Activated CD4-positive, alpha-beta T cell treated with anti-CD3 and anti-CD28 coated beads for 36 hours (primary cell): ENCODE results near the gene UPK3A. TPM values are rescaled to one million over a fixed set of nuclear protein-coding genes. Genes with fewer than 3 reads are reported as not detected.

Experiments used
- ATAC-seq: fragments of 200-7000 bp; cut with Tn5 transposase; one replicate; pipeline ENCODE4 v1.10.0; 2021; ENCODE audit warnings: mild to moderate bottlenecking, moderate library complexity
- CTCF ChIA-PET: fragments of 350-600 bp; sonication (Branson Sonifier 250); formaldehyde crosslinking; loops from one replicate; lab custom pipeline; 2021; ENCODE audit warnings: antibody characterized with exemption; lab: Charles Lee
- POLR2A ChIA-PET: fragments of 350-600 bp; sonication (Branson Sonifier 250); formaldehyde crosslinking; loops from one replicate; lab custom pipeline; 2021; ENCODE audit warnings: antibody characterized with exemption, inconsistent platforms; lab: Charles Lee
- DNase-seq: peaks from one replicate; pipeline ENCODE4 v3.0.0-alpha.2; 2020
- H3K27ac Mint-ChIP-seq: one replicate; pipeline ENCODE4 v1.8.0; 2021; ENCODE audit warnings: mixed read lengths
- H3K27me3 Mint-ChIP-seq: one replicate; pipeline ENCODE4 v1.8.0; 2021; ENCODE audit warnings: mixed read lengths
- H3K36me3 Mint-ChIP-seq: one replicate; pipeline ENCODE4 v1.8.0; 2021; ENCODE audit warnings: low read depth, mixed read lengths
- H3K4me1 Mint-ChIP-seq: one replicate; pipeline ENCODE4 v1.8.0; 2021; ENCODE audit warnings: mixed read lengths
- H3K4me3 Mint-ChIP-seq: one replicate; pipeline ENCODE4 v1.8.0; 2021; ENCODE audit warnings: mild to moderate bottlenecking, moderate library complexity, mixed read lengths
- H3K9me3 Mint-ChIP-seq: one replicate; pipeline ENCODE4 v1.8.0; 2021; ENCODE audit warnings: low read depth, mixed read lengths
- intact Hi-C, 2 experiments: fragments of 100-400 bp; cut with DNase I in 1 of 2; cut with micrococcal nuclease in 1 of 2; formaldehyde crosslinking; loops; one replicate each; pipeline versions ENCODE4 v1.14.2 to v1.15.1; 2022 to 2024; cut with DNase I, micrococcal nuclease
- total RNA-seq, 2 experiments: library from RNA; stranded (reverse); gene quantifications; one replicate each; pipeline ENCODE4 v1.2.3, GENCODE V29; 2021

The UPK3A gene
- total RNA-seq, 2 experiments from 2014 or later: not detected

DNA sequence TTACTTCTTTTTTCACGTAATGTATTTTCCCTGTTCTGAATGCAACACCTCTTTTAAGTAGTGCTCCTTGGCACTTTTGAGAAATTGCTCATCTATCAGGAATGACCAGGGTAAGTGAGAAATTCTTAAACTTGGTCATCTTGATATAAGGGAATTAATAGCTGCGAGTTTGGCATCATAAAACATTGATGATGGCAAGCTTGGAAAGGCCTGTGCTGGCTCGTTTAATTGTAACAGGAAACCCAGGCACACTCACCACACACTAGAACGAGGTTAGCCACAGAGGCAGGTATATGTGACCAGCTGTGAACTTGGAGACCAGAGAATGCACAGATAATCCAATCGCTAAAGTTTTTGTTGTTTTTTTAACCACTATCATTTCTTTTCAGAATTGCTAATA lies 49.3 kb downstream of the UPK3A start:
- no peak for ATAC-seq
- POLR2A ChIA-PET: interaction anchor here (0.6 kb wide), 1 partner anchor 13 kb away, joined by 4 read pairs; no protein-coding TSS in a partner anchor
- Mint-ChIP-seq H3K4me3 (no peak overlapping the region), H3K27me3 (no peaks in the 10 kb centered on the region), H3K36me3 (peaks cover 46% of the 10 kb centered on the region), H3K4me1 (peaks cover 20% of the 10 kb centered on the region), H3K27ac (no peak overlapping the region), H3K9me3 (no peaks in the 10 kb centered on the region)
- intact Hi-C loops: no loop called here
- no peak for DNase-seq
- CTCF ChIA-PET: interaction anchor here (0.7 kb wide), 1 partner anchor 58 kb away, joined by 3 read pairs; no protein-coding TSS in a partner anchor

- Mint-ChIP-seq H3K9me3 (no peaks in the 10 kb centered on the region), H3K36me3 (peaks cover 44% of the 10 kb centered on the region), H3K27ac (no peak overlapping the region), H3K27me3 (no peaks in the 10 kb centered on the region), H3K4me3 (no peak overlapping the region), H3K4me1 (peaks cover 16% of the 10 kb centered on the region)
- ChIA-PET CTCF (interaction anchor here (0.7 kb wide), 1 partner anchor 58 kb away, joined by 3 read pairs; no protein-coding TSS in a partner anchor), POLR2A (no interaction called here)
- ATAC-seq: no peak
- no peak for DNase-seq
- intact Hi-C loops: no loop called here
Measured at GRCh38 chr22:45334528-45334927, 49.8 kb downstream of the UPK3A start.

- ChIA-PET POLR2A (no interaction called here), CTCF (interaction anchor here (0.6 to 1.0 kb wide), 3 partner anchors 13 to 651 kb away, joined by 3 read pairs; no protein-coding TSS in a partner anchor)
- intact Hi-C loops: no loop called here
- no peak for DNase-seq
- no peaks in the 10 kb centered on the region for H3K27me3 Mint-ChIP-seq
- H3K4me3 Mint-ChIP-seq: no peak overlapping the region
- no peak overlapping the region for H3K27ac Mint-ChIP-seq
- no peaks in the 10 kb centered on the region for H3K9me3 Mint-ChIP-seq
- H3K4me1 Mint-ChIP-seq: peaks cover 16% of the 10 kb centered on the region
- peaks cover 48% of the 10 kb centered on the region for H3K36me3 Mint-ChIP-seq
- ATAC-seq: no peak
Measured at GRCh38 chr22:45335021-45335818, 50.5 kb downstream of the UPK3A start.

DNA sequence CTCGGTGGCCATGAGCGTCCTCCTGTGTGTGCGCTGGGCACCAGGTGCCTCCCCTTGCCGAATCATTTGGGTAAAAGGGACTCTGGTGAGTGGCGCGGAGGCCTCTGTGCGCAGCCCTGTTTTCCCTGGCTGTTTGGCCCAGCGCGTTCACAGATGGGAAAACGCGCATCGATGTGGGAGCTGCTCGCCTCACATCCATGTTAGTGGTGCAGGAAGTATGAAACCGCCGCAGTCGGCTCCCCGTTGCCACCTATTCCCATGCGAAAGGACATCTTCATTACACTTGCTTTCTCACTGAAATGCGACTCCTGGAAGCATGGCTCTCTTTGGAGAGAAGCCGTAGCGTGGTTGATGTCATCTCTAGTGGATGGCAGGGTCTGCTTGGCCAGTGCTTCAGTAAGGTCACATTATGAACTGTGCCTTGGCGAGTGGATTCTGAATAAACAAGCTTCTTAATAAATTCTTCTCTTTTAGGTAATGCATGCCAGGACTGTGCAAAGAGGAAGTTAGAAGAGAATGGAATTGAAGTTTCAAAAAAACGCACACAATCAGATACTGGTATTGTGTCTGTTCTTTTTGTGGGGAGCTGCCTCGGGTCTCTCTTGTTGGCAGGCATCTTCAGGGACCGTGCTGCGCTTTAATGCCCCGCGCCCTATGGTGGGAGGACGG lies 51.2 kb downstream of the UPK3A start:
- no peak for ATAC-seq
- intact Hi-C loops: no loop called here
- Mint-ChIP-seq H3K4me1 (peaks cover 18% of the 10 kb centered on the region), H3K4me3 (no peak overlapping the region), H3K27me3 (no peaks in the 10 kb centered on the region), H3K27ac (no peak overlapping the region), H3K9me3 (no peaks in the 10 kb centered on the region), H3K36me3 (peaks cover 49% of the 10 kb centered on the region)
- POLR2A ChIA-PET: no interaction called here
- CTCF ChIA-PET: interaction anchor here (0.5 to 1.0 kb wide), 4 partner anchors 12 to 651 kb away, joined by 3 read pairs; no protein-coding TSS in a partner anchor
- DNase-seq: no peak

GRCh38 chr22:45336971-45337431 lies 52.3 kb downstream of the UPK3A start:
- POLR2A ChIA-PET: no interaction called here
- Mint-ChIP-seq H3K9me3 (no peaks in the 10 kb centered on the region), H3K27me3 (no peaks in the 10 kb centered on the region), H3K36me3 (peaks cover 56% of the 10 kb centered on the region), H3K4me3 (no peak overlapping the region), H3K4me1 (peaks cover 26% of the 10 kb centered on the region), H3K27ac (peak overlapping the region; percentile 53)
- intact Hi-C loops: no loop called here
- no peak for ATAC-seq
- DNase-seq: no peak
- CTCF ChIA-PET: no interaction called here

DNA sequence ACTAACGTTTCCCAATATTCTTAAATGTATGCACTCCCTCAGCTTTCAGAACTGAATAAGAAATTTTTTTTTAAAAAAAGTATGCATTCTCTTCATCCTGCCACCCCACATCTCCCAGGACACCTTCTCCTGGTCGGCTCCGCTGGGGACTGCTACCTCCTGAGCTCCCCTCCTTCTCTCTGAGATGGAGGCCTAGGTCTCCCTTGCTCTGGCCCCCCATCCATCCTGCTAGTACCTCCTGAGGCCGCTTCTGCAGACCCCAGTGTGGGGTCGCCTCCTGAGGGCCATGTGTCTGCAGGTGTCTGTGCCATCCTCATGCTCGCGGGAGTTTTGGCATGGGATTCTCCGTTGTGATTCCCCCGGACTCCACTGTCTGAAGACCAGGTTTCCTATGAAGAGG lies 52.8 kb downstream of the UPK3A start:
- Mint-ChIP-seq H3K4me3 (no peak overlapping the region), H3K27ac (no peak overlapping the region)
- CTCF ChIA-PET: no interaction called here

DNA sequence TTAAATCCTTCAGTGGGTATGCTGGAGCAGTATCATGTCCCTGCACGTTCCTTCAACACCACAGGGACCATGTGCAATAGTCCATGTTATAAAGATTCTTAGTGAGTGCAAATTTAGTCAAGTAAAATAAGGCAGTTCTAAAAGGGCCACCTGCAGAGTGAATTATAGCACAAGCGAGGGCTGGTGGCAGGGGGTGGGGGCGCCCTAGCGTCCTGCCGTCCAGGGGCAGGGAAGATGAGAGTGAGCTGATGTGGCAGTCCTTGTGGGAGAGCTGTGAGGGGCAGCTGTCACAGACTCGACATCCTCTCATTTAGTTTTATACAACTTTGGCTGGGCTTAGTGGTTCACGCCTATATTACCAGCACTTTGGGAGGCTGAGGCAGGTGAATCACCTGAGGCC lies 54.0 kb downstream of the UPK3A start:
- ATAC-seq: no peak
- ChIA-PET POLR2A (no interaction called here), CTCF (interaction anchor here (1.3 kb wide), 1 partner anchor 13 kb away, joined by 3 read pairs; no protein-coding TSS in a partner anchor)
- no peaks in the 10 kb centered on the region for H3K27me3 Mint-ChIP-seq
- H3K9me3 Mint-ChIP-seq: no peaks in the 10 kb centered on the region
- H3K27ac Mint-ChIP-seq: no peak overlapping the region
- H3K4me3 Mint-ChIP-seq: no peak overlapping the region
- intact Hi-C loops: no loop called here
- H3K36me3 Mint-ChIP-seq: peaks cover 56% of the 10 kb centered on the region
- peaks cover 26% of the 10 kb centered on the region for H3K4me1 Mint-ChIP-seq
- DNase-seq: no peak

More for the DNA sequence above, 52.8 kb downstream of the UPK3A start:
- POLR2A ChIA-PET: no interaction called here
- H3K36me3 Mint-ChIP-seq: peaks cover 54% of the 10 kb centered on the region
- no peak for ATAC-seq
- H3K9me3 Mint-ChIP-seq: no peaks in the 10 kb centered on the region
- DNase-seq: no peak
- H3K4me1 Mint-ChIP-seq: peaks cover 26% of the 10 kb centered on the region
- H3K27me3 Mint-ChIP-seq: no peaks in the 10 kb centered on the region
- intact Hi-C loops: no loop called here

DNA sequence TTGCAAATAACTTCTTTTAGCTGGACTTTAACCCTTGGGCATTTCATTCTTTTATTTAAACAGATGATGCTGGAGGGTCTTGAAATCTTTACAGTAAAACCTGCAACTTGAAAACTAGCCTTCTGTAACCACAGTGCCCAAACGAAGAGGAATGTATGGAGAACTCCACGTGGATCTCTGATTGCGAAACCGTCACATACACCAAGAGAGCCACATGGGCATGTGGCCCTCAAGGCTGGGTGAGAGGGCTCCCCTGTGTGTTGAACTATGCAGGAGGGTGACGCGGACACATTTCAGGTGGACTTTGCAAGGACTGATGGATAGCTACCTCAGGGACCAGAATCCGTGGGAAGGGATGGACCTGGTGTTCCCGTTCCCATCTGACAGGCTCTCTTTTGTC lies 55.6 kb downstream of the UPK3A start:
- no peaks in the 10 kb centered on the region for H3K27me3 Mint-ChIP-seq
- H3K9me3 Mint-ChIP-seq: no peaks in the 10 kb centered on the region
- ATAC-seq: no peak
- no peak for DNase-seq
- peaks cover 56% of the 10 kb centered on the region for H3K36me3 Mint-ChIP-seq
- intact Hi-C loops: no loop called here
- H3K4me1 Mint-ChIP-seq: peaks cover 24% of the 10 kb centered on the region
- ChIA-PET POLR2A (interaction anchor here (0.6 kb wide), 1 partner anchor 15 kb away, joined by 3 read pairs; no protein-coding TSS in a partner anchor), CTCF (no interaction called here)
- no peak overlapping the region for H3K4me3 Mint-ChIP-seq
- no peak overlapping the region for H3K27ac Mint-ChIP-seq

DNA sequence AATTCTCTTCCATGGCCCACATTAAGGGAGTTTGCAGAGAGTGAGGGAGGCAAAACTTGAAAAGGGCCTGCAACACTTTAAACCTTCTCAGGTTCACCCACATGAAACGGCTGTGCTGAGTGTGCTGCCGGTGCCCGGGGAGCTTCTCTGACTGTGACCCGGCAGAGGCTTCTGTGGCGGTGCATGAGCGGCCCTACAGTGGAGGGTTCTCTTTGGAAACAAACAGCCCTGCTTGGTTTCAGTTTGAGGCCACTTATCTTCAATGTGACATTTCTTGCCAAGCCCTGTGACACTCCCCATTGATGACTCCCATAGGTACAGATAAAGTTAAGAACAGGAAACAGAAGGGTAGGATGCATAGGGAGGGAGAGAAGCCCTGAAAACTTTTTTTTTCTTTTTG lies 56.7 kb downstream of the UPK3A start:
- POLR2A ChIA-PET: no interaction called here
- Mint-ChIP-seq H3K4me1 (peaks cover 19% of the 10 kb centered on the region), H3K4me3 (peak overlapping the region; percentile 23), H3K36me3 (peaks cover 50% of the 10 kb centered on the region), H3K27ac (peak overlapping the region; percentile 69), H3K27me3 (no peaks in the 10 kb centered on the region), H3K9me3 (no peaks in the 10 kb centered on the region)
- CTCF ChIA-PET: interaction anchor here (0.5 to 1.2 kb wide), 4 partner anchors 13 to 246 kb away, joined by 3 to 4 read pairs (median 3); no protein-coding TSS in a partner anchor
- intact Hi-C loops: no loop called here
- ATAC-seq (peak; percentile 97), DNase-seq (peak; percentile 66)

GRCh38 chr22:45343143-45343542 lies 58.4 kb downstream of the UPK3A start:
- DNase-seq: no peak
- H3K4me1 Mint-ChIP-seq: peaks cover 10% of the 10 kb centered on the region
- H3K9me3 Mint-ChIP-seq: no peaks in the 10 kb centered on the region
- intact Hi-C loops: no loop called here
- POLR2A ChIA-PET: no interaction called here
- peaks cover 45% of the 10 kb centered on the region for H3K36me3 Mint-ChIP-seq
- no peak overlapping the region for H3K27ac Mint-ChIP-seq
- no peak for ATAC-seq
- H3K27me3 Mint-ChIP-seq: no peaks in the 10 kb centered on the region
- CTCF ChIA-PET: no interaction called here
- H3K4me3 Mint-ChIP-seq: no peak overlapping the region

- Mint-ChIP-seq H3K4me3 (no peak overlapping the region), H3K36me3 (peaks cover 41% of the 10 kb centered on the region), H3K27ac (no peak overlapping the region), H3K4me1 (peaks cover 10% of the 10 kb centered on the region), H3K27me3 (no peaks in the 10 kb centered on the region), H3K9me3 (no peaks in the 10 kb centered on the region)
- ATAC-seq (no peak), DNase-seq (no peak)
- ChIA-PET CTCF (interaction anchor here (0.7 kb wide), 1 partner anchor 539 kb away, joined by 3 read pairs; no protein-coding TSS in a partner anchor), POLR2A (no interaction called here)
- intact Hi-C loops: no loop called here
Measured at GRCh38 chr22:45344334-45344733, 59.6 kb downstream of the UPK3A start.
